ENCODE measurements around the gene MACROD2.
A peak's percentile ranks its signal among the peaks of the same experiment; 100 is the strongest.

The MACROD2 gene

DNA sequence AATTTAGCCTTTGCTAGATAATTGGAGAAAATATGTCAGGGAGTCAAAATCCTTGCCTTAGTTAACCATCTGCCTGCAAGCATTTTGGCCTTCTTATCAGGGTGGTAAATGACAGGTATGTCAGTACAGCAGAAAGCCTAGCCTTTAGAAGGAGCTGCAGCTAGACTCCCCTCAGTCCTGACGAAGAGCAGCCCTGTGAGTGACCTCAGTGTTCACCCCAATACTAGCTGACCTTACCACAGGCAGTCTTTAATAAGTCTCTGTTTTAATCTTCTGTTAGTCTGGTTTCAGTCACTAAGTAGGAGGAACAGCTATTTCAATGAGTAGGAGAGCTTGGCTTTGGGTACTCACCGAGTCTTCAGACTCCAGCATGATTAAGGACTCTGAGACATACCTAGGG, 682.1 kb downstream of the MACROD2 start:
- no peak for DNase-seq

DNA sequence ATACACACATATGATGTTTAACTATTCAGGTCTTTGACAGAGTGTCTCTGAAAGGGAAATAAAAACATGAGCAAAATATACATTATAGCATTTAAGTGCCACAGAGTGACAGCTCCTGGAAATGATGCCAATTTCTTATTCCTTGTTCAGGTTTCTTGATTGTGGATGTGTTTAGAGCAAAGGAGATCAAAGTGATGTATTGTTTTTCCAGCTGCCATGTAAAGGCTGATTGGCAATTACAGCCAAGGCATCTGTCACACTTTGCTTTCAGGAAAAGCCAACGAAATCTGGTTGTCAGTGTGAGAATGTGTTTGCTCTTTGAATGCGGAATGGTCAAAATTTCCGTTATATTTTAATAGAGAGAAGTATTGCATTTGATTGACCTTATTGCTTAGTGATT, 689.9 kb downstream of the MACROD2 start:
- DNase-seq = no peak

- DNase-seq = no peak
Observed at GRCh38 chr20:14687313-14687712, 692.0 kb downstream of the MACROD2 start.

GRCh38 chr20:14688005-14688404, 692.7 kb downstream of the MACROD2 start:
- no peak for DNase-seq

DNA sequence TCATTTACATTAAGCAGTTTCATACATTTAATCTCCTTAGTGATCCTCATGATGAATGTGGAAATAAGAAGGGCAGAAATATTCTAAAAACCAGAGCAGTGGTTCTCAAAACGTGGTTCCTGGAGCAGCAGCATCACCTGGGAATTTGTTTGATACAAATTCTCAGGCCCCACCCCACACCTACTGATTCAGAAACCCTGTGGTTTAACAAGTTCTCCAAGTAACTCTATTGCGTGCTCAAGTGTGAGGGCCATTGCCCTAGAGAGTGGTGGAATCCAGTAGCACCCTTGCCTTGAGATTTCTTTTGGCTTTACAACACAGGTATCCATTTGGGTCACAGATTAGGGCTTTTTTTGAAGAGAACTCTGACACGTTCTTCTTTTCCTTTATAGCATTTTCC, 696.7 kb downstream of the MACROD2 start:
- DNase-seq = no peak

DNA sequence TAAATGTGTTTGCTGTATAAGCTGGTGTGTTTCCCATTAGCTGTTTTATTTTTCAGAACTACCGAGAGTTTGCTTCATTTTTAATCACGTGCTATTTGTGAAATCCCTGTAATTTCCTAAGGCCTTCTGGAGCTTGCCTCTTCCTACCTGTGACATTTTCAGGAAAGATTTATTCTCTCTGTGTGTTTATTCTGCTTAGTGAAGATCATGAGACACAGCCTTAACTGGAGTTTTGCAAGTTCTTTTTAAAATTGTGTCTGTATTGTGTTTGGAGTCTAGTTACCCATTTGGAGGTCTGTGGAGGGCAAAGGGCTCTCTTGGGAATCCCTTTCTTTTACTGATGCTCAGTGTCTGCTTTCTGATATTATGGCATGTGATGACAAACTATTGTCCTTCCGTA, 701.2 kb downstream of the MACROD2 start:
- DNase-seq = no peak

- no peak for DNase-seq
Observed at GRCh38 chr20:14696937-14697336, 701.6 kb downstream of the MACROD2 start.

DNA sequence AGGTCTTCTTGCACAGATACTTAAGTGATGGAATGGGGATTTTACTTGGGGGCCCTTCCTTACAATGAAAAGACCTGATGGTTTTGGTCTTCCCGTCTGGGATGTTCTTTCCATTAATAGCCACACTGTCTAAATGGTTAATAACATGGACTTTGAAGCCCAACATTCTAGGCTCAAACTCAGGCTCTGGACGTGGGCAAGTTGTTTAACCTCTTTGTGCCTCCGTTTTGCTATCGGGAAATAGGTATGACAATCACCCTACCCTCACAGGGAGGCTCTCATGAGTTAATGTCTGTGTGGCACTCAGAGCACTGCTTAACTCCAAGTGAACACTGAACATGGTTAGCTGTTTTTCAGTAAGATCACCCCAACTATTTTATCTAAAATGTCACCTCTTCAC, 702.8 kb downstream of the MACROD2 start:
- DNase-seq = no peak

DNA sequence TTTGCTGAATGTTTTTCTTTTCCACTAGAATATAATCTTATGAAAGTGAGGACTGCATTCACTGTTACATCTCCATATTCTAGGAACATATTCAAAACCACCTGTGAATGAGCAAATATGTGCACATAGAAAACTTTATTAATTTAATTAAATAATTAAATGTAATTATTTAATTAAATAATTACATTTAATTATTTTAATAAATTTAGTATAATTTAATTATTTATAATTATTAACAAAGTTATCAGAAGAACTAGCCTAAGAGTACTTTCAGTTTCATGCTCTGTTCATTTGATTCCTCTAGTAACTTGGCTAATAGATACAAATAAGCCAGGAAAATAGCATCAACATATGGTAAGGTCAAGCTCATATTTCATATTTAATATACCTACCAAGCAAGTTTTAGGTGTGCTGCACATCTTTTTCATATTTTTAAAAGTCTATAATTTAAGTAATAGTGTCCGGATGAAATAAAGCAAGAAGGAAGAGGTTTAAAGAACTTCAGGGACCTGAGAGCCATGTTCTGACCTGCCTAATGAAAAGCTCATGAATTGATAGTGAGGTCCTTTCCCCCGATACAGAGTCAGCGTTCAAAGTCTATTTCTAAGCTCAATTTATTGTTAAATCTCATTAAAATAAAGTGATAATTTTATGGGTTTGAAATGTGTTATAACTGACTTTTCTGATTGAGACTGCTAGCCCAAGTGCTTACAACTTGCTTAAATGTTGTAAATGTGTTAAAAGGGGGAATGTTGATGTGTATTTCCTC, 703.5 kb downstream of the MACROD2 start:
- no peak for DNase-seq

DNA sequence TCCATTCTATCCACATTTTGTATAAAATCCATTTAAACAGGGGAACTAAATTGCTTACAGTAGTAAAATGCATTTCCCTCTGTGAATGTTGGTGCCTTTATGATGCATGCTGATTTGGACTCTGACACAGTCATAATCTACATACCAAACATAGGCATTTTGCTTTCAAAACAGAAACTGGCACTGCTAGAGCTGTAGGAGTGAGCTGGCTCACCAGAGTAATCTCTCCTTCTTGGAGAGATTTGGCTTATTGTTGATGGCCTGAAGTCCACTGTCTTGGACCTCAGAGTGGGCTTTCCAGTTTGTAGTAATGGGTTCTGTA, 705.3 kb downstream of the MACROD2 start:
- DNase-seq = peak; percentile 46

DNA sequence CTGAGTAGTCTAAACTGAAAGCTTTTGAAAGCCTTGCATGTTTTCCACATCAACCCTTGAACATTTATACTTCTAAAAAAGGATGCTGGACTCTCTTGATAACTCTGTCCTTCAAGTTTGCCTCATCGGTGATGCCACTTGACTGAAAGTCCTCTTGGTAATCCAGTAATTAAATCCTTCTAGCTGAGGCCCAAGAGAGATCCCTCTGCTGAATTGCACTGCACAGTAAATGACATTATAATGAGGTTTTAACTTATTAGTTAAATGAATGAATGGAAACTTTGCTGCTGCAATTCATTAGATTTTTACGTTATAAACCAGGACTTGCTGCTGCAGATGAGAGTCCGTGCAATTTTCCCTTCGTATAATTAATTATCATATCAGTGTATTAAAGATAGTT, 706.0 kb downstream of the MACROD2 start:
- DNase-seq = no peak

GRCh38 chr20:14706555-14706954, 711.2 kb downstream of the MACROD2 start:
- DNase-seq = no peak

DNA sequence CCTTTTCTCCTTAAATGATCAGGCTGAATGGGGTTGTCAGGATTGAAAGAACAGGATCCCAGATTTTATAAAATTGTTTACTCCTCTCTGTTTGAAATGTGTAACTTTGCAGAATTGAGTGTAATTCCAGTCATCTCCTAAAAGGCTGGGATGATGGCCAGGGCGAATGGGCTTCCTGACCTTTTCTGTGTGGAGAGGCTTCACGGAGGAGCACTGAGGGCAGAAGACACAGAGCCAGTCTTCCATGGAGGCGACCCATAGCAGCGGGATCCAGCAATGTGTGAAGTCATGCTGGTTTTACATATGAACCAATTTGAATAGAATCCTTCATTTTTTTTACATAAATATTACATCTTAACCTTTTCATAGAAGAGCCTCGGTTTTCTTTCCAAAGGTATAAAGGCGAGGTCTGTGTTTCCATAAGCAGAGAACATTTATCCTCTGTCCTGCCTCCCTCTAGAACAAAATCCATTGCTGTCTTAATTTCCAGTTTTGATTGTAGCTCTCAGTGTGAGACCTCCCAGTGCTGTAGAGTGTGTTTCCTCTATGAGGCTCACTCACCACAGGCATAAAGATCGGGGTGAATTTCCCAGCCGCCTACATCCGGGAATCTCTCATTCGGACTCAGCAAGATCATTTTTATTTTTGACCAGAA, 711.8 kb downstream of the MACROD2 start:
- no peak for DNase-seq

DNA sequence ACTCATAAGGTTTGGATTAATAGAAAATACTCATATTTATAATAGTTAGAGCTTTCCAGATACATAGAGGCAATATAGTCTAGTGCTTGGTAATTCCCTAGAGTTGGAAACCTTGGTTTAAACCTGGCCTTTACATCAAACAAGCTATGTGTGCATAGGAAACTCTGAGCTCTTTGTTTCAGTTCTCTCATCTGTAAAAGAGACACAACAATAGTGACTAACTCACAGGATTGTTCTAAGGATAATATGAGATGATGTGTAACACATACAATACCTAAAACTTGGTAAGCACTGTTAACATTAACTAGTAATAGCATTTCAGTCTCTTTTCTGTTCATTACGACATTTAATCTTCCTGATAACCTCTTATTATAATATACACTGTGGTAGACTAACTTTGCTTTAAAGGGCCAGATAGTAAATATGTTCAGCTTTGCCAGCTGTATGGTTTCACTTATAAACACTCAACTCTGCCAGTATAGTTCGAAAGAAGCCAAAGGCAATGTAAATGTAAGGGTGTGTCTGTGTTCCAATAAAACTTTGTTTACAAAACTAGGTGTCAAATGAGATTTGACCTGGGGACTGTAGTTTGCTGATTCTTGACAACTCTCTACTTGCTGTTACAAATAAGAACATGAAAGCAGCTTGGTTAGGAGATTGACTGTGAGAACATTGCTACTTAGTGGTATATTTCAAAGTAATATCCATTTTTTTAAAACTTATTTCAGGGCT, 712.7 kb downstream of the MACROD2 start:
- no peak for DNase-seq

GRCh38 chr20:14709439-14709838, 714.1 kb downstream of the MACROD2 start:
- no peak for DNase-seq

- DNase-seq = no peak
Observed at GRCh38 chr20:14710951-14711350, 715.6 kb downstream of the MACROD2 start.

DNA sequence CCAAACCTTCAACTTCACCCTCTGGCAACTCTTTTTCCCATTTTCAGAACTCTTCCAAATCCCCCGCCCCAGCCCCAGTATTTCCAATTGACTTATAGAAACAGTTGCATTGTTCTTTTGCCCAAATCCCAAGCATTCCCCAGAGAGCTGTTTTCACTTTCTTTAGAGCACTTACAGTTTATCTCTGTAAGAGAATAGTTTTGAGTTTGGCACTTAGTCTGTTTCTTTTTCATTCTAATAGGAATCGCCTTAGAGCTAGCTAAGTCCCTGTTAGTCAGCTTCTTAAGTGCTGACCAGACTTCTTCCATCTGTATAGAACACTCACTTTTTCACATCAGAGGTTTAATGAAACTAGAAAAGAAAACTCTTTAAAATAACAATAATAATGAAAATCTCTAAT, 716.3 kb downstream of the MACROD2 start:
- DNase-seq = no peak

GRCh38 chr20:14712302-14712739, 717.0 kb downstream of the MACROD2 start:
- peak; percentile 73 for DNase-seq

DNA sequence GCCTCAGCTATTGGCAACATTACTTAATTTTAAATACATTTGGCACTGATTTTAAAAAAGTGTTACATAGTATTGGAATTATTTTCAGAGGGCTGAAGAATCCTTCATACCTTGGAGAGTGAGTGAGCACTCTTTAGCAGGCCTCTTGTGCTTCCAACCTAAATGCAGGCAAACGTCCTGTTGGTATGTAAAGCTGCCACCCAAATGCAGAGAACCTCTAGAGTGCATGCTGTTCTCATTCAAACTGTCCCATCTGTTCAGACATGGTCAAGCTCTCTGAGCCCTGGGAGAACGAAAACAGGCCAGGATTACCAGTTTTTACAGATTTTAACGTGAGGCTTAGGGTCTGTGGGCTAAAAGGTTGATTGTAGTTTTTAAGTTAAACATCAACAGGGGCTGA, 720.1 kb downstream of the MACROD2 start:
- DNase-seq = no peak

DNA sequence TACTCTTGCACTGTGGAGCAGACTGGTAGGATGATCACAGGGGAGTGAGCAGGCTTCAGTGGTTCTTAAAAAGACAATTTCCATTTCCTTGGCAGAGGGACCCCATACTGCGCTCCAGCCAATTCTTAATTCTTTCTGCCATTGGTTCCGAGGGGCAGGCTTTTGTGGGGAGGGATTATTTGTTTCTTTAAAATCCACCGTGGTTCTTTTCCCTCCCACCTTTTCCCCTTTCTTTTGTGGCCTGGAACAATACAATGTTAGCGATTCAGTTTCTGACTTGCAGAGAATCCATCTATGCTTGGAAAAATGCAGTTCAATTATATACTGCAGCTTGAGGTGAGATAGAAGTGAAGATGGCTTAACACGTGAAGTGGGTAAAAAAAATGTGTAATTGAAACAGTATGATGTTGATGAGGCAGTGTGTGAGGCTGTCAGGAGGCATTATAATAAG, 721.1 kb downstream of the MACROD2 start:
- DNase-seq = no peak

DNA sequence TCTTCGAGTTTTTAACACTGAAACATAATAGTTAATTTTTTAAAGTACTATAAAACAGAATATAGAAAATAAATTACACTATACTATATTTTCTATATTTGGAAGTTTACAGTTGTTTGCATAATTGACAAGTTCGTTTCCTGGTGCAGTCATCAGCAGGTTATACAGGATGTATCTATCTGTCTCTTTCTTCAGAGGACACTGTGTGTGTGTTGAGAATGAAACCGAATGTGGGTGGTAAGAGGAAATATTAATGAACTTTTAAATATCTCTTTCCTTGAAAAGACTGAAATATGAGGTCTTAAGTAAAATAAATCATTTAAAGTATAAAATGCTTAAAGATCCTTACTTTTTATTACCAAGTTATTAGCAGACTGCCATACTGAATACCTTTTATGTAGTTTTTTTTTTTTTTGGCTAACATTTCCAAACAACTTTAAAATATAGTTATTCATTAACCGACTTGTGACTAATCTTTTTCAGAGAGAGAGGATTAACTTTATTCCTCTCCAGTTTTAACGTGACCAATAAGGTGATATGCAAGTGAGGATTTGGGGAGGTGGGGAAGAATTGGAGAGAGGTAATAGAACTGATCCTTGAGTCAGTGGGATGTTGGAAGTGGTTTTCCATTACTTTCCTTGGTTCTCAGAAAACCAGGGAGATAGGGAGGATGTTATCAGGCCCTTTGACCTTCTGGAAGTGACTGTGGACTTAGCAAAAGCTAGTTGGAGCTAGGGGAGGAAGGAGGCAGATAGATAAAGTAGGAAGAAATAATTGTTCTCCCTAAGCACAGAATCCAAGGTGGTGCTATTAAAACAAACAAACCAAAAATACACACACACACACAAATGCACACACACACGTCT, 722.1 kb downstream of the MACROD2 start:
- DNase-seq = no peak

- DNase-seq = no peak
Observed at GRCh38 chr20:14720251-14720650, 724.9 kb downstream of the MACROD2 start.

- DNase-seq = no peak
Observed at GRCh38 chr20:14721926-14722452, 726.7 kb downstream of the MACROD2 start.
